Heart right ventricle (tissue), 16 donors: ENCODE measurements around the gene DYNLRB2. TPM values are rescaled to one million over a fixed set of nuclear protein-coding genes. Genes with fewer than 3 reads are reported as not detected.

ENCODE experiments used
- ATAC-seq, 8 donors: fragments of 200-7000 bp; cut with Tn5 transposase; one replicate each; pipeline ENCODE4 v1.9.1; 2020; ENCODE audit warnings: mild to moderate bottlenecking in 8 of 8, moderate library complexity in 8 of 8, moderate number of reproducible peaks in 1 of 8
- DNase-seq, 2 donors: peaks; one replicate each; pipeline ENCODE4 v3.0.0-alpha.2; 2020
- H3K27ac ChIP-seq, 10 donors: fragments of 200-600 bp; sonication (generic) in 2 of 10; one replicate each; pipeline versions ENCODE4 v1.5.0 to v1.8.0; 2020 to 2022; ENCODE audit warnings: mild to moderate bottlenecking in 3 of 10
- H3K27me3 ChIP-seq, 7 donors: fragments of 200-600 bp; one replicate each; pipeline ENCODE4 v1.8.0; 2021 to 2022; ENCODE audit warnings: mild to moderate bottlenecking in 2 of 7
- H3K36me3 ChIP-seq, 9 donors: fragments of 200-600 bp; sonication (generic) in 1 of 9; one replicate each; pipeline versions ENCODE4 v1.5.0 to v1.8.0; 2020 to 2022; ENCODE audit warnings: mild to moderate bottlenecking in 2 of 9
- H3K4me1 ChIP-seq, 9 donors: fragments of 200-600 bp; sonication (generic) in 1 of 9; one replicate each; pipeline versions ENCODE4 v1.5.0 to v1.8.0; 2020 to 2022; ENCODE audit warnings: mild to moderate bottlenecking in 4 of 9
- H3K4me3 ChIP-seq, 10 donors: fragments of 200-600 bp; sonication (generic) in 2 of 10; one replicate each; pipeline versions ENCODE4 v1.5.0 to v1.8.0; 2020 to 2022; ENCODE audit warnings: mild to moderate bottlenecking in 7 of 10, moderate library complexity in 2 of 10
- H3K9me3 ChIP-seq, 11 donors: fragments of 200-600 bp in 10 of 11; sonication (generic) in 2 of 11; one replicate each; pipeline versions ENCODE4 v1.5.0 to v1.8.0; 2013 to 2022; ENCODE audit warnings: mild to moderate bottlenecking in 2 of 11, control low read depth in 1 of 11, moderate library complexity in 1 of 11
- CTCF ChIP-seq, 9 donors: fragments of 200-600 bp; sonication (generic) in 2 of 9; IDR thresholded peaks; one replicate each; pipeline versions ENCODE4 v1.5.0 to v1.8.0; 2021 to 2022; ENCODE audit warnings: antibody characterized with exemption in 9 of 9, mild to moderate bottlenecking in 5 of 9, moderate library complexity in 1 of 9
- WGBS, 2 donors: extraction: QIAGEN DNeasy Blood & Tissue Kit; methylation state at CpG; one replicate each; pipeline ENCODE4 v1.1.7; 2013; ENCODE audit warnings: inconsistent platforms in 1 of 2; 5-methylcytosine and 5-hydroxymethylcytosine counted together
- intact Hi-C, 10 donors: fragments of 100-400 bp; cut with DNase I; formaldehyde crosslinking; loops; one replicate each; pipeline versions ENCODE4 v1.11.1 to v1.14.2; 2022
- polyA plus RNA-seq, 2 donors: library from polyadenylated mRNA; stranded (reverse); fragments of 200-250 nt; gene quantifications; one replicate each; pipeline ENCODE4 v1.2.3, GENCODE V29; 2013
- total RNA-seq, 10 donors: library from RNA; stranded (reverse); fragmentation: NEBNext Ultra II Directional in 3 of 10; extraction: Animal tissue kit (Norgen Biotek cat#: 25700) in 3 of 10; gene quantifications; one replicate each; pipeline versions ENCODE4 v1.2.1 to v1.2.4, GENCODE V29; 2021 to 2023
- donor health status: Arrhythmogenic right ventricular cardiomyopathy.
- donor health status: ischemic (EF 13 %, LVEDD 7.1; RV severe dilation, severe dysfunction).
- donor health status: healthy with polysubstance abuse.
- donor health status: DM: no; HTN: yes; CAD: no.
- donor health status: DM: no; HTN: no; CAD: no.
- donor health status: ischemic (EF 25% LVEDD 6.9; RV normal size, moderate dysfunction).
- donor health status: ischemic (EF 25% LVEDD 5.7; RV mildly dilated, moderate dysfunction).
- donor health status: healthy.
- donor health status: DM: yes; HTN: yes; CAD: no.
- donor health status: Ischemic cardiomyopathy.
- donor health status: ischemic (EF 35%, LVEDD 5.7; RV mildly dilated, moderate dysfunction).
- donor health status: nonischemic (EF 11% LVEDD 7.7; RV severe dilation, severe dysfunction).
- donor health status: DM: yes; HTN: yes; CAD: no.
- donor health status: PGD.
- donor health status: ischemic (EF 29% LVEDD 5.4; RV normal size, mild dysfunction).
- donor health status: nonischemic (EF 23%, LVEDD 6.1; RV moderate dilation, normal function).

Gene DYNLRB2
- total and polyA plus RNA-seq, 12 donors = 0.26 to 0.77 (median 0.70) TPM; not detected in 8

GRCh38 chr16:80525420-80525819, 15.4 kb upstream of the DYNLRB2 start:
- H3K4me1 ChIP-seq = peaks cover 0 to 7% (median 0%) of the 10 kb centered on the region in 9 donors
- H3K36me3 ChIP-seq = no peaks in the 10 kb centered on the region
- ATAC-seq (no peak), DNase-seq (no peak)
- peaks cover 0 to 16% (median 10%) of the 10 kb centered on the region in 7 donors for H3K27me3 ChIP-seq
- H3K4me3 ChIP-seq = no peak overlapping the region
- WGBS, 2 donors = 90 to 91% methylated on average over 4 of the region's 4 CpGs
- no peaks in the 10 kb centered on the region for H3K9me3 ChIP-seq
- intact Hi-C loops = loop anchor here in 3 of 10 donors (5.0 to 10.0 kb wide), 3 partner anchors 297 to 923 kb away; partner anchors contain the start of gene MAF (in 2 of the 3)
- H3K27ac ChIP-seq = no peak overlapping the region
- TF ChIP-seq CTCF (IDR thresholded peaks at IDR 0.05) = no peak

- H3K9me3 ChIP-seq = no peaks in the 10 kb centered on the region
- ATAC-seq = peak in 4 of 8 donors; percentile 37 to 61 (median 55)
- no peaks in the 10 kb centered on the region for H3K36me3 ChIP-seq
- intact Hi-C loops = loop anchor here in 3 of 10 donors (5.0 to 10.0 kb wide), 3 partner anchors 296 to 924 kb away; partner anchors contain the start of gene MAF (in 2 of the 3)
- WGBS, 2 donors = 20 to 27% methylated on average over 6 of the region's 6 CpGs
- TF ChIP-seq CTCF (IDR thresholded peaks at IDR 0.05) = peak; percentile 68 to 95 (median 88)
- peaks cover 0 to 7% (median 0%) of the 10 kb centered on the region in 9 donors for H3K4me1 ChIP-seq
- DNase-seq = peak in 1 of 2 donors; percentile 41
- H3K27me3 ChIP-seq = peaks cover 0 to 16% (median 10%) of the 10 kb centered on the region in 7 donors
- no peak overlapping the region for H3K27ac ChIP-seq
- H3K4me3 ChIP-seq = no peak overlapping the region
These were observed 14.3 kb upstream of the DYNLRB2 start for GRCh38 chr16:80526418-80527061.

- TF ChIP-seq CTCF (IDR thresholded peaks at IDR 0.05) = peak in 2 of 9 donors; percentile 14 to 50
- WGBS, 2 donors = 45 to 46% methylated on average over 5 of the region's 5 CpGs
- no peak for ATAC-seq
These were observed 13.5 kb upstream of the DYNLRB2 start for GRCh38 chr16:80527297-80527696.

GRCh38 chr16:80530479-80530878, 10.3 kb upstream of the DYNLRB2 start:
- Histone ChIP-seq H3K4me1 (peaks cover 0 to 7% (median 0%) of the 10 kb centered on the region in 9 donors), H3K27me3 (peaks cover 0 to 44% (median 41%) of the 10 kb centered on the region in 7 donors), H3K4me3 (no peak overlapping the region), H3K36me3 (no peaks in the 10 kb centered on the region), H3K9me3 (no peaks in the 10 kb centered on the region), H3K27ac (no peak overlapping the region)
- no peak for TF ChIP-seq CTCF (IDR thresholded peaks at IDR 0.05)
- intact Hi-C loops = no loop called here
- 74 to 80% methylated on average over 4 of the region's 4 CpGs for WGBS, 2 donors
- DNase-seq (no peak), ATAC-seq (no peak)

More at GRCh38 chr16:80527297-80527696, 13.5 kb upstream of the DYNLRB2 start:
- H3K27ac ChIP-seq = no peak overlapping the region
- H3K4me3 ChIP-seq = no peak overlapping the region
- peaks cover 0 to 16% (median 10%) of the 10 kb centered on the region in 7 donors for H3K27me3 ChIP-seq
- no peak for DNase-seq
- H3K36me3 ChIP-seq = no peaks in the 10 kb centered on the region
- no peaks in the 10 kb centered on the region for H3K9me3 ChIP-seq
- intact Hi-C loops = loop anchor here in 3 of 10 donors (5.0 to 10.0 kb wide), 3 partner anchors 295 to 925 kb away; partner anchors contain the start of gene MAF (in 2 of the 3)
- peaks cover 0 to 7% (median 0%) of the 10 kb centered on the region in 9 donors for H3K4me1 ChIP-seq
